ENCODE data around the gene RFX2.
"Not testable (repeated sequence)": the region's sequence is repeated elsewhere in the genome, so short reads cannot be mapped to it uniquely, and the experiment has no call there.

The RFX2 gene

GRCh38 chr19:6026390-6027227 lies 83.7 kb downstream of the RFX2 start:
- no peaks in the 10 kb centered on the region for H3K27me3 ChIP-seq (ENCODE audit: low read length)
- no peak overlapping the region for H3K9ac ChIP-seq (ENCODE audit: low read length)
- H3K27ac ChIP-seq (ENCODE audit: low read depth, low read length): no peak overlapping the region
- no peaks in the 10 kb centered on the region for H3K9me3 ChIP-seq (ENCODE audit: insufficient read depth, low read length)
- H3F3A ChIP-seq (ENCODE audit: insufficient read depth): no peaks in the 10 kb centered on the region
- H3K4me3 ChIP-seq (ENCODE audit: insufficient read depth, low read length, poor library complexity, severe bottlenecking): no peak overlapping the region
- H4K20me1 ChIP-seq (ENCODE audit: low read depth, low read length): no peaks in the 10 kb centered on the region
- no peaks in the 10 kb centered on the region for H3K79me2 ChIP-seq (ENCODE audit: insufficient read depth, low read length)
- H3K4me2 ChIP-seq (ENCODE audit: low read depth, low read length, poor library complexity, severe bottlenecking): no peak overlapping the region
- H3K36me3 ChIP-seq (ENCODE audit: low read length): no peaks in the 10 kb centered on the region
- H3K9me2 ChIP-seq (replicated peaks; ENCODE audit: insufficient read depth, low read length): no peaks in the 10 kb centered on the region
- no peak overlapping the region for H2AFZ ChIP-seq (ENCODE audit: low read depth, low read length, severe bottlenecking)
- TF ChIP-seq CTCF (IDR thresholded peaks at IDR 0.05; ENCODE audit: insufficient read depth, low read length, poor library complexity, severe bottlenecking) (no peak), EZH2phosphoT487 (conservative IDR thresholded peaks at IDR 0.05; ENCODE audit: low read length) (no peak)

- H3K4me2 ChIP-seq (ENCODE audit: low read depth, low read length, poor library complexity, severe bottlenecking); H3F3A ChIP-seq (ENCODE audit: insufficient read depth); H2AFZ ChIP-seq (ENCODE audit: low read depth, low read length, severe bottlenecking); H4K20me1 ChIP-seq (ENCODE audit: low read depth, low read length); H3K4me3 ChIP-seq (ENCODE audit: insufficient read depth, low read length, poor library complexity, severe bottlenecking); H3K79me2 ChIP-seq (ENCODE audit: insufficient read depth, low read length); H3K9ac ChIP-seq (ENCODE audit: low read length); H3K27me3 ChIP-seq (ENCODE audit: low read length); H3K9me3 ChIP-seq (ENCODE audit: insufficient read depth, low read length); H3K9me2 ChIP-seq (replicated peaks; ENCODE audit: insufficient read depth, low read length); H3K27ac ChIP-seq (ENCODE audit: low read depth, low read length); H3K36me3 ChIP-seq (ENCODE audit: low read length): not testable (repeated sequence)
These were observed 85.5 kb downstream of the RFX2 start for GRCh38 chr19:6024756-6025155.

- Histone ChIP-seq H4K20me1 (ENCODE audit: low read depth, low read length) (no peaks in the 10 kb centered on the region), H3K9me2 (replicated peaks; ENCODE audit: insufficient read depth, low read length) (no peaks in the 10 kb centered on the region), H3F3A (ENCODE audit: insufficient read depth) (no peaks in the 10 kb centered on the region), H3K27ac (ENCODE audit: low read depth, low read length) (no peak overlapping the region), H3K9me3 (ENCODE audit: insufficient read depth, low read length) (no peaks in the 10 kb centered on the region), H3K27me3 (ENCODE audit: low read length) (no peaks in the 10 kb centered on the region), H3K36me3 (ENCODE audit: low read length) (no peaks in the 10 kb centered on the region), H3K9ac (ENCODE audit: low read length) (no peak overlapping the region), H3K4me3 (ENCODE audit: insufficient read depth, low read length, poor library complexity, severe bottlenecking) (no peak overlapping the region), H3K4me2 (ENCODE audit: low read depth, low read length, poor library complexity, severe bottlenecking) (no peak overlapping the region), H3K79me2 (ENCODE audit: insufficient read depth, low read length) (no peaks in the 10 kb centered on the region), H2AFZ (ENCODE audit: low read depth, low read length, severe bottlenecking) (no peak overlapping the region)
- TF ChIP-seq CTCF (IDR thresholded peaks at IDR 0.05; ENCODE audit: insufficient read depth, low read length, poor library complexity, severe bottlenecking) (no peak), EZH2phosphoT487 (conservative IDR thresholded peaks at IDR 0.05; ENCODE audit: low read length) (no peak)
These were observed 86.4 kb downstream of the RFX2 start for GRCh38 chr19:6023936-6024335.

- TF ChIP-seq EZH2phosphoT487 (conservative IDR thresholded peaks at IDR 0.05; ENCODE audit: low read length) (no peak), CTCF (IDR thresholded peaks at IDR 0.05; ENCODE audit: insufficient read depth, low read length, poor library complexity, severe bottlenecking) (no peak)
- no peak overlapping the region for H3K9ac ChIP-seq (ENCODE audit: low read length)
- no peak overlapping the region for H3K27ac ChIP-seq (ENCODE audit: low read depth, low read length)
- H3K79me2 ChIP-seq (ENCODE audit: insufficient read depth, low read length): no peaks in the 10 kb centered on the region
- H3K36me3 ChIP-seq (ENCODE audit: low read length): no peaks in the 10 kb centered on the region
- H3K9me3 ChIP-seq (ENCODE audit: insufficient read depth, low read length): no peaks in the 10 kb centered on the region
- no peaks in the 10 kb centered on the region for H3F3A ChIP-seq (ENCODE audit: insufficient read depth)
- no peaks in the 10 kb centered on the region for H4K20me1 ChIP-seq (ENCODE audit: low read depth, low read length)
- H2AFZ ChIP-seq (ENCODE audit: low read depth, low read length, severe bottlenecking): no peak overlapping the region
- no peaks in the 10 kb centered on the region for H3K9me2 ChIP-seq (replicated peaks; ENCODE audit: insufficient read depth, low read length)
- no peak overlapping the region for H3K4me2 ChIP-seq (ENCODE audit: low read depth, low read length, poor library complexity, severe bottlenecking)
- H3K27me3 ChIP-seq (ENCODE audit: low read length): no peaks in the 10 kb centered on the region
- H3K4me3 ChIP-seq (ENCODE audit: insufficient read depth, low read length, poor library complexity, severe bottlenecking): no peak overlapping the region
These were observed 87.1 kb downstream of the RFX2 start for GRCh38 chr19:6023085-6023682.
